ENCODE data around the gene RHOF.

Gene RHOF

GRCh38 chr12:121780429-121780828, 13.1 kb downstream of the RHOF start:
- Mint-ChIP-seq H3K9me3 (ENCODE audit: low read depth) (no peaks in the 10 kb centered on the region), H3K27me3 (no peaks in the 10 kb centered on the region), H3K4me1 (ENCODE audit: low read depth) (peaks cover 53% of the 10 kb centered on the region), H3K27ac (peak overlapping the region; percentile 72), H3K36me3 (peaks cover 7% of the 10 kb centered on the region), H3K4me3 (peak overlapping the region; percentile 59)

DNA sequence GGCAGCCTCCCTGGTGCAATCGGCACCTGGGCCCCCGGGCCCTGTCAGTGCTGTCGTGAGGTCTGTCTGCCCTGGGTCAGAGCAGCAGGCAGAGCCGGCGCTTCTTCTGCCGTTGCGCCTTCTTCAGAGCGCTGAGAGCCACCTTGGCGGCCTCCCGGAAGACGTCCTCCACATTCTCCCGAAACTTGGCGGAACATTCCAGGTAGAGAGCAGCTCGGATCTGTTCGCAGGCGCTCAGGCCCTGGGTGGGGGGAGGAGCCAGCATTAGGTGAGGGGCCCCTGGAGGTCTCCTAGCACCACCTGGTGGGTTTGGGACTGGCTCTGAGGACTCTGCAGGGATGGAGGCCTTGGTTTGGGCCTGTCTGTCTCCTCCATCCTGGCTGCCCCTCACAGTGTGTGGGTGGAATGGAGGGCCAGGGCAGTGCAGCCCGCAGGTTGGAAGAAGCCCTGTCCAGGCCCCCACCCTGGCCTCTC, 14.0 kb downstream of the RHOF start:
- peak overlapping the region; percentile 80 for H3K27ac Mint-ChIP-seq
- H3K27me3 Mint-ChIP-seq, result no peaks in the 10 kb centered on the region
- no peak overlapping the region for H3K4me3 Mint-ChIP-seq
- H3K9me3 Mint-ChIP-seq (ENCODE audit: low read depth), result no peaks in the 10 kb centered on the region
- H3K4me1 Mint-ChIP-seq (ENCODE audit: low read depth), result peaks cover 44% of the 10 kb centered on the region
- peaks cover 2% of the 10 kb centered on the region for H3K36me3 Mint-ChIP-seq

DNA sequence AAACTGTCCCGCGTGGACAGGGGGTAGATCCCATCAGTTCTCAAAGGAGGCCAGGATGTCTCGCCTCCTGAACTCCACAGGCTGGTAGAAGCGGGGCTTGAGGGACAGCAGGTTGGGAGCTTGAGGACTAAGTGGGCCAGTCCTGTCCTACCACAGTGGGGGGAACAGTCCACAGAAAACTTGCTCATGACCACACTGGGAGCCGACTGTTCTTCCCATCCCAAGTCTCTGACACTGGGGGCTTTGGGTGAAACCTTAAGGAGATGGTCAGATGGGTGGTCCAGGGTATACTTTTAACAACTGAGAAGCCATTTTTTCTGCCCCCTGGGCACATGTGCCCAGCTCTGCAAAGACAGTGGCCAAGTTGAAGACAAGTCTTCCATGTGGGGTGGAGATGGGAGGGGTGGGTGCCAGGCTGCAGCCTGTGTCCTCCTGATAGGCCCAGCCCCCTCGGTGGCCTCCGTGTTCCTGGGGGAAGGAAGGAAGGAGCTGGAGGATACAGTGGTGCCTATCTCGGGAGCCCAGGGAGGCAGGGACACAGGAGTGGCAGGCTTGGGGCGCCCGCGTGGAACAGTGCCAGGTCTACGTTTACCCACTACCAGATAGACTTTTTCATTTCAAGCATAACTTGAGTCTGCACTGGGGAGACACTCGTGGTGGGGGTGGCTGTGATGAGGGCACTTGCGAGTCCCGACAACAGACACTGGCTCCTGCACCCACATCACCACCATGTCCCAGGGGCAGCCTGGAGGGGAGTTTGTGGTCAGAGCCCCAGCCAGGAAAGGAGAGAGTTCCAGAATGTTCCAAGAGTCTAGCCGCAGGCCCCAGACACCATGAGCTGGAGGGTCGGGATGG, 14.7 kb downstream of the RHOF start:
- H3K4me3 Mint-ChIP-seq, result no peak overlapping the region
- H3K27ac Mint-ChIP-seq, result peak overlapping the region; percentile 80
- H3K9me3 Mint-ChIP-seq (ENCODE audit: low read depth), result no peaks in the 10 kb centered on the region
- no peaks in the 10 kb centered on the region for H3K27me3 Mint-ChIP-seq
- peaks cover 2% of the 10 kb centered on the region for H3K36me3 Mint-ChIP-seq
- H3K4me1 Mint-ChIP-seq (ENCODE audit: low read depth), result peaks cover 40% of the 10 kb centered on the region

- H3K27ac Mint-ChIP-seq, result peak overlapping the region; percentile 50
- no peaks in the 10 kb centered on the region for H3K36me3 Mint-ChIP-seq
- H3K4me1 Mint-ChIP-seq (ENCODE audit: low read depth), result peaks cover 30% of the 10 kb centered on the region
- no peaks in the 10 kb centered on the region for H3K27me3 Mint-ChIP-seq
- H3K4me3 Mint-ChIP-seq, result no peak overlapping the region
- H3K9me3 Mint-ChIP-seq (ENCODE audit: low read depth), result no peaks in the 10 kb centered on the region
Measured at GRCh38 chr12:121776190-121777098, 17.0 kb downstream of the RHOF start.

DNA sequence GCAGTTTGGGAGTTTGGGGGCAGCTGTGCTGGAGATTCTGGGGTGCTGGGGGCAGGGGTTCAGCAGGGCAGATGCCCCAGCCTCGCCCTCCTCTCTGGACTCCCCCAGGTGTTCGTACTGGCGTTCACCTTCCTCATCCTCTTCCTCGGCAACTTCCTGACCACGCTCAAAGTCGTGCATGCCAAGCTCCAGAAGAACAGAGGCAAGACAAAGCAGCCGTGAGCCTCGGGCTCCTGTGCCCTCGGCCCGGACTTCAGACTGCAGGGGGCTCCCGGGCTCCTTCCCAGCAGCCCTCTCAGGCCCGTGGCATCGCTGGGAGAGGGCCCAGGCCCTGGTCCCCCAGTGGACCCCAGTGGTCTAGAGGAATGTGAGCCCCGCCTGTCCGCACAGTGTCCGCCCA, 18.0 kb downstream of the RHOF start:
- no peaks in the 10 kb centered on the region for H3K36me3 Mint-ChIP-seq
- H3K4me3 Mint-ChIP-seq, result no peak overlapping the region
- no peaks in the 10 kb centered on the region for H3K9me3 Mint-ChIP-seq (ENCODE audit: low read depth)
- no peaks in the 10 kb centered on the region for H3K27me3 Mint-ChIP-seq
- H3K27ac Mint-ChIP-seq, result no peak overlapping the region
- H3K4me1 Mint-ChIP-seq (ENCODE audit: low read depth), result peaks cover 25% of the 10 kb centered on the region

DNA sequence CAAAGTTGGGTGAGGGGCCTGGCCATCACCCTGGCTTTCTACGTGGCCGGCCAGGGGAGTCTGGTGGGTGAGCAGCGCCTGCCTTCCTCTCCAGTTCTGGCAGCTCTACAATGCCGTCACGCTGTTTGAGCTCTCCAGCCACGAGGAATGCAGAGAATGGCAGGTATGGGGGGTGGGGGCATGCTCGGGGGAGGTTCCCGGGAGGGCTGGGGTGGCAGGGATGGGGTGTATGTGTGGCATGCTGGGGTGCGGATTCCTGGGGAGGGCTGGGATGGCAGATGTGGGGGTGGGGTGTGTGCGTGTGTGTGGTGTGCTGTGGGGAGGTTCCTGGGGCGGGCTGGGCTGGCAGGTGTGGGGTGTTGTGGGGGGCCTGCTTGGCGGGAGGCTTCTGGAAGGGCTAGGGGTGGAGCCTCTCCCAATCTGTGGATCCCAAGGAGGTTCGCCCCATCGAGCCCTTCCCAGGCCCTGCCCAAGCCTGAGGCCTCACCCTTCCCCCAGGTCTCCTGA, 18.5 kb downstream of the RHOF start:
- Mint-ChIP-seq H3K27ac (no peak overlapping the region), H3K4me3 (no peak overlapping the region), H3K9me3 (ENCODE audit: low read depth) (no peaks in the 10 kb centered on the region), H3K4me1 (ENCODE audit: low read depth) (peaks cover 21% of the 10 kb centered on the region), H3K36me3 (no peaks in the 10 kb centered on the region), H3K27me3 (no peaks in the 10 kb centered on the region)

DNA sequence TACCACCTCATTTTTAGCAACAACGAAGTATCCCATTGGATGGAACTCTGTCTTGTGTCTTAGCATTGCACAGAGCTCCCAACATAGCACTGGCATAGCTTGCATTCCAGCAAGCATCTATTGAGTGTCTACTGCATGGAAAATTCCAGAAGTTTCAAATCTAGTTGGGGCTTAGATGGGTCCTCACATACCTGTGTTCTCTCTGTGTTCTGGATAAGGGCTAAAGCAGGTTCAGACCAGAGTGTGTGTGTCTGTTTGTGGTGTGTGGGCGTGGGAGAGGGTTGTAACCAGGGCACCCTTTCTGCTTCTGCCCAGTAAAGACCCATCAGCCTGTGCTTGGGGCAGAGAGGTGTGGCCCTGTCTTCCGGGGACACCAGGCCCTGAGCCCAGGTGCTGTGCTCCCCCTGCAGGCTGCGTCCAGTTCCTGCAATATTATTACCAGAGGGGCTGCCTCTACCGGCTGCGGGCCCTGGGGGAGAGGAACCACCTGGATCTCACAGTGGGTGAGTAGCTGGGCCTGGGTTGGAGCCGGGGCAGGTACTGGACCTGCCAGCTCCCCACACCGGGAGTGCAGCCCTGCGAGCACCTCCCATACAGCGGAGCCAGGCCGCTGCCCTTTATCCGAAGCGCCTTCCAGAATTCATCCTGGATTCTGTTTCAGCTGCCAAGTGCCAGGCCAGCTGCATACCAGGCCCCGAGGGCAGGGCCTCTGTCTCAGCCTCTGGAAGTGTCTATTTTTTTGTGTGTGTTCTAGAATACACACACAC, 20.3 kb downstream of the RHOF start:
- Mint-ChIP-seq H3K4me1 (ENCODE audit: low read depth) (peaks cover 16% of the 10 kb centered on the region), H3K4me3 (no peak overlapping the region), H3K9me3 (ENCODE audit: low read depth) (no peaks in the 10 kb centered on the region), H3K27ac (no peak overlapping the region), H3K36me3 (no peaks in the 10 kb centered on the region), H3K27me3 (no peaks in the 10 kb centered on the region)

DNA sequence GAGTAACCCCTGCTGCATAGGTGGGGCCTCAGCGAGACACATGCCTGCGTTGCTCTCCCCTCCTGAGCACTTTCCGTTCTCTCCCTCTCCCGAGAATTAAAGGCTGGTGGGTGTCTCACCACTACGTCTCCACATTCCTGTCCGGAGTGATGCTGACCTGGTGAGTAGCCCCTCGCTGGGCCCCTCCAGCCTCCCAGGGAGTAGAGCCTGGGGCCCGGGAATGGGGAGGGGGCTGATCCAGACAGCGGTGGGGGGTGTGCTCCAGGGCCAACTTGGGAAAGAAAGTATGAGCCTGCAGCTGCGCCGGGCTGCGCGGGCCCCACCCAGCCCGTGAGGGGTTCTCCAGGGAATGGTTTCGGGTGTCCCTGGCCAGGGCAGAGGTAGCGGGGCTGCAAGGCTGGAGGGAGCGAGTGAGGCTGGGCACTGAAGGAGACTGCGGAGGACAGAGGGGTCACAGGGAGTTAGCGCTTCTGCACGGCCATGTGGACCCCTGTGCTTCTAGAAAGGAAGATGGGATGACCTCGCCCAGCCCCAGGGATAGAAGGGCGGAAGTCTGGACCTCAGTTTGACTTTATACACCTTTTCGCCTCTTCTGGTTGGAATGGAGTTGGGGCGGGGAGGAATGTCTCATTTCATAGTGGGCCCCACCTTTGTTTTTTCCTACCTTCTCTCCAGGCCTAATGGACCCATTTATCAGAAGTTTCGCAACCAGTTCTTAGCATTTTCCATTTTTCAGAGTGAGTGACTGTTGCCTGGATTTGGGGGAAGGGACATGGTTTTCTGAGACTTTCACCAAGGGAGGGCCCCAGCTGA, 22.5 kb downstream of the RHOF start:
- Mint-ChIP-seq H3K36me3 (no peaks in the 10 kb centered on the region), H3K27ac (no peak overlapping the region), H3K9me3 (ENCODE audit: low read depth) (no peaks in the 10 kb centered on the region), H3K27me3 (no peaks in the 10 kb centered on the region), H3K4me3 (no peak overlapping the region), H3K4me1 (ENCODE audit: low read depth) (peaks cover 14% of the 10 kb centered on the region)

- Mint-ChIP-seq H3K36me3 (no peaks in the 10 kb centered on the region), H3K27me3 (no peaks in the 10 kb centered on the region), H3K27ac (no peak overlapping the region), H3K4me1 (ENCODE audit: low read depth) (peaks cover 13% of the 10 kb centered on the region), H3K9me3 (ENCODE audit: low read depth) (no peaks in the 10 kb centered on the region), H3K4me3 (no peak overlapping the region)
Measured at GRCh38 chr12:121770388-121770787, 23.1 kb downstream of the RHOF start.

GRCh38 chr12:121769831-121770301, 23.6 kb downstream of the RHOF start:
- Mint-ChIP-seq H3K27me3 (no peaks in the 10 kb centered on the region), H3K9me3 (ENCODE audit: low read depth) (no peaks in the 10 kb centered on the region), H3K4me3 (no peak overlapping the region), H3K4me1 (ENCODE audit: low read depth) (peaks cover 13% of the 10 kb centered on the region), H3K36me3 (no peaks in the 10 kb centered on the region), H3K27ac (no peak overlapping the region)

- peaks cover 13% of the 10 kb centered on the region for H3K4me1 Mint-ChIP-seq (ENCODE audit: low read depth)
- H3K36me3 Mint-ChIP-seq, result no peaks in the 10 kb centered on the region
- H3K27me3 Mint-ChIP-seq, result no peaks in the 10 kb centered on the region
- no peak overlapping the region for H3K27ac Mint-ChIP-seq
- no peaks in the 10 kb centered on the region for H3K9me3 Mint-ChIP-seq (ENCODE audit: low read depth)
- no peak overlapping the region for H3K4me3 Mint-ChIP-seq
Measured at GRCh38 chr12:121769297-121769830, 24.1 kb downstream of the RHOF start.

DNA sequence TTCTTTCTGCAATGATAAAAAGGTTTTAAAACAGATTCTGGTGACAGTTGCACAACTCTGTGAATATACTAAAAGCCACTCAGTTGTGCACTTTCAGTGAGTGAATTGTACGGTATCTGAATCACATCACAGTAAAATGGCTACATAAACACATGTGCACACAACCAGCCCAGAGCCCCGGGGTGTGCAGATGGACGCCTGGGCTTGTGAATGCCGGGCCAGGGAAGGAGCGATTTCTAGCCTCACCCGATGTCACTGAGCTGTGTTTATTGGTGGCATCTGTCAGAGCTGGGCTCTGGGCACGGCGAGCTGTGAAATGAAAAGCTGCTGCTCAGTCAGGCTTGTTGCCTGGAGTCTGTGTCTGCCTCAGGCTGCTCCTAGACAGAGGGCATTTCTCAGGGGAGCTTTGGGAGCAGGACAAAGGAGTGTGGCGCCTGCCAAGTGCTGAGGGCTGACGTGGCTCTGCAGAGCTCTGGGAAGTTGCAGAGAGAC, 25.9 kb downstream of the RHOF start:
- H3K36me3 Mint-ChIP-seq, result no peaks in the 10 kb centered on the region
- H3K27me3 Mint-ChIP-seq, result no peaks in the 10 kb centered on the region
- no peaks in the 10 kb centered on the region for H3K4me1 Mint-ChIP-seq (ENCODE audit: low read depth)
- H3K9me3 Mint-ChIP-seq (ENCODE audit: low read depth), result no peaks in the 10 kb centered on the region
- H3K4me3 Mint-ChIP-seq, result no peak overlapping the region
- no peak overlapping the region for H3K27ac Mint-ChIP-seq

DNA sequence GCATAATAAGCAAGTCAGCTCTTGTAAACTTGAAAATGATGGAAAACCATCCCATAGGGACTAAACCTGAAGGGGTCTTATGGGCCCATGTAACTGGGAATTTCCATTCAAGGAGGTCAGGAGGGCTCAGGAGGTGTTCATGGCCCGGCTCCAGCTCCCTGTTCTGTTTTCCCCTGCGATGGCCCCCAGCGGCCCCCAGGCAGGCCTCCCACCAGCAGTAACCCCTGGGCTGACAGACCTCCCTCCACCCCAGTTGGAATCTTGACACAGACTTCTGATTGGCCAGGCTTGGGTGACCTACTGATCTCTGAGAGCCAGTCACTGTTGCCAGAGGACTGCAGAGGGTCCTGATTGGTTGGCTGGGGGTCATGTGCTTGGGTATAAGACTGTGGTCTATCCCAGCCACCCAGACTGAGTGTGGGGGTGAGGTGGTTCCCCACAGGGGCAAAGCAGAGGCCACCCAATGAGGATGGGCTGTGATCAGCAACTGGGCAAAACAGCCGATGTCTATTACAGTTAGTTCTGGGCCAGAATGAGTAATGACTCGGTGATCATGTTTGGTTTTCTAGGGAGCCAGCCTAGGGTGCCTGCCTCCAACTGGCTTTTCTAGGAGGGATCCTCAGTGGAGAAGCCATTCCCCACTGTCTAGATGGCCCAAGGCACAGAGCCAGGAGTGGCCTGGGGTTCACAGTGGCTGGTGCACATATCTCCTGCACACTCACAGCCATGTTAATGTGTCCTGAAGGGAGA, 27.0 kb downstream of the RHOF start:
- H3K9me3 Mint-ChIP-seq (ENCODE audit: low read depth), result no peaks in the 10 kb centered on the region
- no peak overlapping the region for H3K27ac Mint-ChIP-seq
- H3K27me3 Mint-ChIP-seq, result no peaks in the 10 kb centered on the region
- H3K4me1 Mint-ChIP-seq (ENCODE audit: low read depth), result peaks cover 2% of the 10 kb centered on the region
- no peak overlapping the region for H3K4me3 Mint-ChIP-seq
- H3K36me3 Mint-ChIP-seq, result peaks cover 2% of the 10 kb centered on the region

Data from activated naive CD8-positive, alpha-beta T cell (primary cell).